Stromal cell of bone marrow (primary cell): Measurements from ENCODE around the gene NXNL1.
"Not testable (repeated sequence)": the region's sequence is repeated elsewhere in the genome, so short reads cannot be mapped to it uniquely, and the experiment has no call there.

ENCODE experiments used
- DNase-seq: peaks from one replicate; pipeline ENCODE4 v3.0.0-alpha.2; 2012; ENCODE audit warnings: low read depth

NXNL1 gene, protein sequence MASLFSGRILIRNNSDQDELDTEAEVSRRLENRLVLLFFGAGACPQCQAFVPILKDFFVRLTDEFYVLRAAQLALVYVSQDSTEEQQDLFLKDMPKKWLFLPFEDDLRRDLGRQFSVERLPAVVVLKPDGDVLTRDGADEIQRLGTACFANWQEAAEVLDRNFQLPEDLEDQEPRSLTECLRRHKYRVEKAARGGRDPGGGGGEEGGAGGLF

DNA sequence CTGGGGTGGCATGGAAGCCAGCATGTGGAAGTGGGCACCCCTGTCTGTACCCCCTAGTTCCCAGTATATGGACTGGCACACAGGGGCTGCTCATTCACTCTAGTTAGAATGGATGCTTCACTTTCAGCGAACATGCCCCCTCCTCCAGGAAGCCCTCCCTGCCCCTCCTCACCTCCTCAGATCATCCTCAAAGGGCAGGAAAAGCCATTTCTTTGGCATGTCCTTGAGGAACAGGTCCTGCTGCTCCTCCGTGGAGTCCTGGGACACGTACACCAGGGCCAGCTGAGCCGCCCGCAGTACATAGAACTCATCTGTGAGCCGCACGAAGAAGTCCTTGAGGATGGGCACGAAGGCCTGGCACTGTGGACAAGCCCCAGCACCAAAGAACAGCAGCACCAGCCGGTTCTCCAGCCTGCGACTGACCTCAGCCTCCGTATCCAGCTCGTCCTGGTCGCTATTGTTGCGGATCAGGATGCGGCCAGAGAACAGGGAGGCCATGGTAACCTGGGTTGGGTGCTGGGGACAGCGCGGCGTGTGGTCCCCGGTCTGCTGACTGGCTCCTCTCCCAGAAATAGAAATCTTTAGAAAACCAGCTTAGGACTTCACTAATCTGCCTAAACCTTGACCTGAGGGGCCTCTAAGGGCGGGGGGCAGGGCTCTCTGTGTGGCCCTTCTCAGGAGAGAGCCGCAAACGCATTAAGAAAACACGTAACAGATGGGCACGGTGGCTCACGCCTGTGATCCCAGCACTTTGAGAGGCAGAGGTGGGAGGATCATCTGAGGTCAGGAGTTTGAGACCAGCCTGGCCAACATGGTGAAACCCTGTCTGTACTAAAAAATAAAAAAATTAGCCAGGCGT is at the start of gene NXNL1:
Gene NXNL1 (minus strand): TSS at position 555 of the 859 bp plus-strand sequence. CDS start 57 bp downstream, at position 498.
- DNase-seq: no peak

DNA sequence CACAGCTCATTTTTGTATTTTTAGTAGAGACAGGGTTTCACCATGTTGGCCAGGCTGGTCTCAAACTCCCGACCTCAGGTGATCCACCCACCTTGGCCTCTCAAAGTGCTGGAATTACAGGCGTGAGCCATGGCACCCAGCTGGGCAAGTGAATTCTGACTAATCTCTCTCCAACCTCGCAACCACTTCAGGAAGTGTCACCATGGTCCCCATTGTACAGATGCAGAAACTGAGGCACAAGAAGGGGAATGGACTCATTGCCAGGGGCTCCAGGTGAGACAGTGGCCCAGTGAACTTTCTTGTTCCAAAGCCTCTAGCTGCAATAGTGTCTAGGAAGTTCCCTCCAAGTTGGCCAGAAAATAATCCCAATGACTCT is 47.8 kb upstream of the NXNL1 start:
- DNase-seq: not testable (repeated sequence)

DNA sequence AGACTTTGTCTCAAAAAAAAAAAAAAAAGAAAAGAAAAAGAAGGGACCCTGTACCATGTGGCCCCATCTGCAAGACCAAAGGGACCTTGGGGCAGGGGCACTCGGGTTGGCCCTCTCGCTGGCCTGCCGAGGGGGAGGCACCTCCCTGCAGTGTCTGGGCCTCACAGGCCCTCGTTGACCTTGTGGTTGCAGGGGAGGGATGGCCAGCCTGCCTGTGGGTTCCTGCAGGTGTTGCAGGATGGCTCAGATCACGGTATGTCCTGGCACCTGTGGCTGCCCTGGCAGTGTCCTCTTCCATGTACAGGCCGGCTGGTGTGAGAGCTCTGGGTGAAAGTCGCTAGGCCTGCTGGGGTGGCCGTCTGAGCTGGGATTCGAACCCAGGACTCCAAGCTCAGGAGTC is 46.0 kb upstream of the NXNL1 start:
- DNase-seq: no peak

DNA sequence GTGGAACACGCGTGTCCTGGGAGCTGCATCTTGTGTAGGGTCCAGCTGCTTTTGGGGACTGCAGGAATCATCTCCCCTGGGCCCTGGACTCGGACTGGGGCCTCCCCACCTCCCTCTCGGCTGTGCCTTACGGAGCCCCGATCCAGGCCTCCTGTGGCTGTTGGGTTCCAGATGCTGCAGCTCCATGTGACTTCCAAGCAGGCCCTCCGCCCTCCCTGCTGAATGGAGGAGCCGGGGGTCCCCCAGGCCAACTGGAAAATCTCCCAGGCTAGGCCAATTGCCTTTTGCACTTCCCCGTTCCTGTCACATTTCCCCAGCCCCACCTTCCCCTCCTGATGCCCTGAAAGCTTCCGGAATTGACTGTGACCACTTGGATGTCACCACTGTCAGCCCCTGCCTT is 44.5 kb upstream of the NXNL1 start:
- DNase-seq: no peak

DNA sequence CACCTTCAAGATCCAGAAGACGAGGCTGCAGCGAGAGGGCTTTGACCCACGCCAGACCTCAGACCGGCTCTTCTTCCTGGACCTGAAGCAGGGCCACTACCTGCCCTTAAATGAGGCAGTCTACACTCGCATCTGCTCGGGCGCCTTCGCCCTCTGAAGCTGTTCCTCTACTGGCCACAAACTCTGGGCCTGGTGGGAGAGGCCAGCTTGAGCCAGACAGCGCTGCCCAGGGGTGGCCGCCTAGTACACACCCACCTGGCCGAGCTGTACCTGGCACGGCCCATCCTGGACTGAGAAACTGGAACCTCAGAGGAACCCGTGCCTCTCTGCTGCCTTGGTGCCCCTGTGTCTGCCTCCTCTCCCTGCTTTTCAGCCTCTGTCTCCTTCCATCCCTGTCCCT is 43.7 kb upstream of the NXNL1 start:
- DNase-seq: no peak

DNA sequence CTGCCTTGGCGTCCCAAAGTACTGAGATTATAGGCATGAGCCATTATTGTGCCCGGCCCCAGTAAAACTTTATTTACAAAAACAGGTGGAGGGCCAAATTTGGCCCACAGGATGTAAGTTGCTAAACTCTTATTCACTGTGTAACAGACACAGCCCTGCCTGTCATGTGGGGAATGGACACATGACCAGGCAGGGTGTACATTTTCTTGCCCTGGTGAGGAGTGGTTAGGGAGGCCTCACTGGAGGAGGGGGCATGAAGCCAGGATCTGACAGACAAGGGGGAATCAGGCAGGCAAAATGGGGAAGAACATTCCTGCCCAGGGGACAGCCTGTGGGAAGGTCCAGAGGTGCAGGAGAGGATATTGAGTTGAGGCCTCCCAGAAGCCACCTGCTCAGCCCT is 43.3 kb upstream of the NXNL1 start:
- no peak for DNase-seq

DNA sequence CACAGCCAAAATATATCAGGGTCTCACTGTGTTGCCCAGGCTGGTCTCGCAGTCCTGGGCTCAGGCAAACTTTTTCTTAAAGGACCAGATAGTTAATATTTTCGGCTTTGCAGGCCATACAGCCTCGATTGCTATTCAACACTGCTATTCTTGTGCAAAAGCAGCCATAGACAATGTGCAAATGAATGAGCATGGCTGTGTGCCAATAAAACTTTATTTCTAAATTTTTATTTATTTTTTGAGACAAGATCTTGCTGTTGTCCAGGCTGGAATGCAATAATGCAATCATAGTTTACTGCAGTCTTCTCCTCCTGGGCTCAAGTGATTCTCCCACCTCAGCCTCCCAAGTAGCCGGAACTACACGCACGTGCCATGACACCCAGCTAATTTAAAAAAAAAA is 42.5 kb upstream of the NXNL1 start:
- no peak for DNase-seq

DNA sequence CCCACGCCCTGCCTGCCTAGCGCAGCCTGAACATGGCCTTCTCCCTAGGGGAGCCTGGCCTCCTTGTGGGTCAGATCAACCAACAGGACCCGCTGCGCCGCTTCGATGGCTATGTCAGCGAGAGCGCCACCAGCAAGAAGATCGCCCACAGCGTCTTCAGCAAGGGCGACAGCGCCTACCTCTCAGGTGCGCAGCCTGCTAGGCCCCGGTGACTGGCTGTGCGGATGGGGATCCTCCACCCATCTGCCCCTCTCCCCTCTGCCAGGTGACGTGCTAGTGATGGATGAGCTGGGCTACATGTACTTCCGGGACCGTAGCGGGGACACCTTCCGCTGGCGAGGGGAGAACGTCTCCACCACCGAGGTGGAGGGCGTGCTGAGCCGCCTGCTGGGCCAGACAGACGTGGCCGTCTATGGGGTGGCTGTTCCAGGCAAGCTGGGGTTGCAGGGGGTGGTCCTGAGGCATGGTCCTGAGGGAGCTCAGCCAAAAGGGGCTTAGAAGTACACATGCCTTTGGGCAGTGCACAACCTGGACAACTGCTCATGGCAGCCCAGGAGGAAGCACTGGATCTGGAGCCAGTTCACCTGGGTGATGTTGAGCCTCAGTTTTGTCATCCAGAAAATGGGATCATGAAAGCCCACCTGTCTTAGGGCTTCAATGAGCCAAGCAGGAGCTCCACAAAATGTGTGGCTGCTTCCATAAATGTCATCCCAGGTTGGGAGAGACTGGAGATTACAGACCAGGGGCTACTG is 39.9 kb upstream of the NXNL1 start:
- DNase-seq: no peak

DNA sequence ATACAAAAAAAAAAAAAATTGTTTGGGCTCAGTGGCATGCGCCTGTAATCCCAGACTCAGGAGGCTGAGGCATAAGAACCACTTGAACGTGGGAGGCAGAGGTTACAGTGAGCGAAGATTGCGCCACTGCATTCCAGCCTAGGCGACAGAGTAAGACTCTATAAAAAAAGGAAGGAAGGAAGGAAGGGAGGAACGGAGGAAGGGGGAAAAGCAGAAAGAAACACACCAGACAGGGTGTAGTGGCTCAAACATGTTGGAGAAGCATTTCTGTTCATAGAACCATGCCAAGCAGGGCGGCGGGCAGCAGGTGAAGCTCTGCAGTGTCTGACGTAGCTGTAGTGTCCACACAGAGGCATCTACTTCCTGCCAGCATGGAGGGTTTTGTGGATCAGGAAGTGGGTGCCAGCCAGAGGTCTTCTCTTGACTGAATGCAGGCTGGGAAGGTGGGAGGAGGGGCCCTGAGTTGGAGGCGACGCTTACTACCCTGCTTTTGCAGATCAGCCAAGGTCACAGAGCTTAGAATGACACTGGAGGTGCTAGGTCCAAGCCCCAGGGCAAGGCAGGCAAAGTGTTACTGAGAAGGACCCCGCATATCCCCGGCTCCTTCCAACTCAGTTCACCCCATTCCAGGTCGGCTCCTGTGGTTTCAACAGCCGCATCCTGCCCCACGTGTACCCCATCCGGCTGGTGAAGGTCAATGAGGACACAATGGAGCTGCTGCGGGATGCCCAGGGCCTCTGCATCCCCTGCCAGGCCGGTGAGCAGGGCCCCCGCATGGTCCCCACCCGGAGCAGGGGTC is 39.1 kb upstream of the NXNL1 start:
- DNase-seq: peak; percentile 50

DNA sequence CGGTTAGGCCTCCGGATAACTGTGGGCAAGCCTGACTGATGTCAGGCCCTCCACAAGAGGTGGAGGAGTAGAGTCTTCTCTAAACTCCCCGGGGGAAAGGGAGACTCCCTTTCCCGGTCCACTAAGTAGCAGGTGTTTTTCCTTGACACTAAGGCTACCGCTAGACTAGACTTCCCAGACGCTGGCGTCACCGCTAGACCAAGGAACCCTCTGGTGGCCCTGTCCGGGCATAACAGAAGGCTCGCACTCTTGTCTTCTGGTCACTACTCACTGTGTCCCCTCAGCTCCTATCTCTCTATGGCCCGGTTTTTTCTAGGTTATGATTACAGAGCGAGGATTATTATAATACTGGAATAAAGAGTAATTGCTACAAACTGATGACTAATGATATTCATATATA is 38.3 kb upstream of the NXNL1 start:
- not testable (repeated sequence) for DNase-seq

DNA sequence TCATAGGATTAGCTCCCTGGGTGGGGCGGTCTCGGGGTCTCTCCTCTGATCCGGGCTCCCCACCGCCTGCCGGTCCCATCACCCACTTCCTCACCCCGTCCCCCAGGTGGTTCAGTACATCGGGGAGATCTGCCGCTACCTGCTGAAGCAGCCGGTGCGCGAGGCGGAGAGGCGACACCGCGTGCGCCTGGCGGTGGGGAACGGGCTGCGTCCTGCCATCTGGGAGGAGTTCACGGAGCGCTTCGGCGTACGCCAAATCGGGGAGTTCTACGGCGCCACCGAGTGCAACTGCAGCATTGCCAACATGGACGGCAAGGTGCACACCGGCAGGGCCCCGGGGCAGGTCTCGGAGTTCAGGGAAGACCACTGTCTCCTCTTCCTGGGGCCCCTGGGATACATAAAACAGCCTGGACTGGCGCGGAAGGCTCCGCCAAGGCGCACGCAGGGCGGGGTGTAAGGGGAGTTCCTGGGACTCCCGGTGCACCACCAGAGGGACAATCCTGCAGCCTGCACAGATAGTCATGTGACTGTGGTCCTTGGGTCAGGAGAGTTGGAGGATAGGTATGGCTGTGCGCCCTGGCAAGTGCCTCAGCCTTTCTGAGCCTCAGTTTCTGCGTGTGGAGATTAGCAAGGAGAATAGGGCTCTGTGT is 36.5 kb upstream of the NXNL1 start:
- no peak for DNase-seq

DNA sequence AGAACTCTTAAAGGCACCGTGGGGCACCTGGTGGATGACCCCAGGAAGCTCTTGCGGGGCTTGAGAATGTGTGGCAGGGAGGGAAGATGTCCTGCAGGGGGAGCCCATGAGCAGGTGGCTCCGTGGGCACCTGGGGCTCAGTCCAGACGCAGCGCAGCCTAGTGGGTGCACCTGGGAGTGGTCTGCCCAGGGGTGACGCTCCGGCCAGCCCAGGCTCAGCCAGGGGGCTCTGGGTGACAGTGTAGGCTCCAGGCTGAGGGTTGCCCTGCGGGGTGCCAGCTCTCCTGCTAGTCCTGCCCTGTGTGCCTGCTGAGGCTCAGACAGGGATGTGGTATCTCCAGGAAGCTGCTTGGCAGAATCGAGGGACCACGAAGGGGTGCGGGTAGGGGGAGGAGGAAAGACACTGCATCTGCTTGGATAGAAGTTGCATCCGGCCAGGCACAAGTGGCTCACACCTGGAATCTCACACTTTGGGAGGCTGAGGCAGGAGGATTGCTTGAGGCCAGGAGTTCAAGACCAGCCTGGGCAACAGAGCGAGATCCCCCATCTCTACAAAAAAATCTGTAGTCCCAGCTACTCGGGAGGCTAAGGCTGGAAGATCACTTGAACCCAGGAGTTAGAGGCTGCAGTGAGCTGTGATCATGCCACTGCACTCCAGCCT is 35.7 kb upstream of the NXNL1 start:
- no peak for DNase-seq

DNA sequence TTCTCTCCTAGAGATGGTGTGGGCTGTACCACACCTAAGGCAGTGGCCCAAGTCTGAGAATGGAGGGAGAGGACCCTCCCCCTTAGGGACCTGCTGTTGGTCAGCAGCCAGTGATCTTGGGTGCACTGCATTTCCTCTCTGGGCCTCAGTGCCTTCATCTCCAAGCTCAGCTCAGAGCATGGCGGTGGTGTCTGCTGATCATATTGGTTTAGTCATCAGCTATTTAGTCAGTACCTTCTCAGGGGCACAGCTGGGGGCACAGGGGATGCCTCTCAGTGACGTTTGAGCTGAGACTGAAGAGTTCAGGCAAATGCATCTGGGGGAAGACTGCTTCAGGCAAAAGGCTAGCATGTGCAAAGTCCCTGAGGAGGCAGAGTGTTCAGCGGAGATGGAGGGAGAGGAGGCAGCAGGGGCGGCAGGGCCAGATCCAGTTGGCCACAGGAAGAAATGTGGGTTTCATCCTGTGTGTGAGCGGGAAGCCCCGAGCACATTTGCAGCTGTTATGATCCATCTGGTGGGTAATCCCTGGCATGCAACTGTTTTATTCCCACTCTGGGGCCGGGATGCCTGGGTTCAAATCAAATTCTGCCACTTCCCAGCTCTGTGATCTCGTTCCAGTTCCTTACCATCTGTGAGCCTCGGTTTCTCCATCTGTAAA is 35.0 kb upstream of the NXNL1 start:
- DNase-seq: no peak

DNA sequence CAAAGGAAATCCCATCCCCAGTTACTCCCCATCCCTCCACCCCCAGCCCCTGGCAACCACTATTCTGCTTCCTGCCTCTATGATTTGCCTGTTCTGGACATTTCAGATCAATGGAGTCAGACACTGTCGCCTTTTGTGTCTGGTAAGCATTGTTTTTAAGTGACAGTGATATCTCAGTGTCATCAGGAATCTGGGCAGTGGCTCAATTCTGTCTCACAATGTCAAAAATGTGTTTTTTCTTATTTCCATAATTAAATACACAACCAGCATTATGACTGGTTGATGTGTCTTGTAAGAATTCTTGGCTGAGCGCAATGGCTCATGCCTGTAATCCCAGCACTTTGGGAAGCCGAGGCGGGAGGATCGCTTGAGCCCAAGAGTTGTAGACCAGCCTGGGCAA is 30.6 kb upstream of the NXNL1 start:
- no peak for DNase-seq

DNA sequence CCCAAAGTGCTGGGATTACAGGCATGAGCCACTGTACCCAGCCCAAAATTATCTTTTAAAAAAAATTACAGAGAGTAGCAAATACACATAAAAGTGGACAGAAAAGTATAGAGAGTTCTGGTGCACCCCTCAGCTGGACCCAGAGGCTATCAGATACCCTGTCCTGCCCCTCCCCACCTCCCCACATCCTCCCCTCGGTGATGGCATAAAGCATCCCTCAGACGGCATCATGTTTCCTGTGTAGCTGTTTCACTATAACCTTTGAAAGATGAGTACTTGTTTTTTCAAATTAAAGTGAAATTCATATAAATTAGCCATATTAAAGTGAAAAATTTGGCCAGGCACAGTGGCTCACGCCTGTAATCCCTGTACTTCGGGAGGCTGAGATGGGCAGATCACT is 29.7 kb upstream of the NXNL1 start:
- DNase-seq: no peak

DNA sequence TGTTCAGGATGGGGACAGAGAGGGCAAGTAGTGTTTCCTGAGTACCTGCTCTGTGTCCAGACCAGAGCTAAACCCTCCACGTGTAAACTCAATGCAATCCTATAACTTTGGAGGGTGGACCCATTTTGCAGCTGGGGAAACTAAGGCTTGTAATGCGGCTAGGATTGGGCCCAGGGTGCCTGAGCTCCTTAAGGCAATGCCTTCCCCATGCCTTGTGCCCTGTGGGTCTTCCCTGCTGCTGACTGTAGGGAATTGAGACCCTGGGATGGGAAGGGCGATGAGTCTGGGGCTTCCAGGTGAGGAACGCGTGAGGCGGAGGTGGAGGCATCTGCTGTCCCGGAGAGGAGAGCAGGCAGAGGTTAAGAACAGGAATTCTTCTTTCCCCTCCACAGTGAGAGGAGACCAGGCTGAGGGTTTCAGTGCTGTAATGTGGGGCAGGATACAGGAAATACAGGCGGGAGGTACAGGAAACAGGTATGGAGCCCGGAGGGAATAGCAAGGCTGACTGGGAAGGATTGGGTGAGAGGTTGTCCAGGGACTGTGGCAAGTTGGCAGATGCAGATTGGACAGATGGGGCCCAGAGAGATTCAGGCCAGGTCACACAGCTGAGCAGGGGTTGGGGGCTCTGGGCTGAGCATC is 28.8 kb upstream of the NXNL1 start:
- no peak for DNase-seq

DNA sequence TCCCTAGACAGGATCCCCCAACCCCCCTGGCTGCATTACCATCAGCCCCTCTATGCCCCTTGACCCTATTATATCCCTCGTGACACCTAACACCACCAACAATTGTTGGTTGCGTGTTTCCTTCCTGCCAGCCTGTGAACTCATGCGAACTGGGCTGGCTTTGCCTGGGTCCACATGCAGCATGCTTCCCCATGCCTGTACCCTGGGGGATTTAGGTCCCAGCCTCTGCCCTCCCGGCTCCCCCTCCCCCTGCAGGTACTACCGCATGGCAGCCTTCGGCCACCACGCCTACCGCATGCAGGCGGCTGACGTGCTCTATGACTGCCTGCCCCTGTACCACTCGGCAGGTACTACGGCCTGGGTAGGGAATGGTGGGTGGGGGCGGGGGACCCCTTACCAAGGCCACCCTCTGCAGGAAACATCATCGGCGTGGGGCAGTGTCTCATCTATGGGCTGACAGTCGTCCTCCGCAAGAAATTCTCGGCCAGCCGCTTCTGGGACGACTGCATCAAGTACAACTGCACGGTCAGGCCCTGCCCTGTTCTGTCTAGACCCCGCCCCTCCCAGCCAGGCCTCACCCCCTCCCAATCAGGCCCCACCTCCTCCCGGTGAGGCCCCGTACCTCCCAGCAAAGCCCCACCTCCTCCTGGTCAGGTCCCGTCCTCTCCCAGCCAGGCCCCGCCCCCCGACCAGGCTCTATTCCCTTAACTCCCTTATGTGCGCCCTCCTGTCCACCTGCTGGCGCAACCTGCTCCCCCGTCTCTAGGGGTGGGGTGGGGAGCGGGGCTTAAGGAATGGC is 28.1 kb upstream of the NXNL1 start:
- no peak for DNase-seq

DNA sequence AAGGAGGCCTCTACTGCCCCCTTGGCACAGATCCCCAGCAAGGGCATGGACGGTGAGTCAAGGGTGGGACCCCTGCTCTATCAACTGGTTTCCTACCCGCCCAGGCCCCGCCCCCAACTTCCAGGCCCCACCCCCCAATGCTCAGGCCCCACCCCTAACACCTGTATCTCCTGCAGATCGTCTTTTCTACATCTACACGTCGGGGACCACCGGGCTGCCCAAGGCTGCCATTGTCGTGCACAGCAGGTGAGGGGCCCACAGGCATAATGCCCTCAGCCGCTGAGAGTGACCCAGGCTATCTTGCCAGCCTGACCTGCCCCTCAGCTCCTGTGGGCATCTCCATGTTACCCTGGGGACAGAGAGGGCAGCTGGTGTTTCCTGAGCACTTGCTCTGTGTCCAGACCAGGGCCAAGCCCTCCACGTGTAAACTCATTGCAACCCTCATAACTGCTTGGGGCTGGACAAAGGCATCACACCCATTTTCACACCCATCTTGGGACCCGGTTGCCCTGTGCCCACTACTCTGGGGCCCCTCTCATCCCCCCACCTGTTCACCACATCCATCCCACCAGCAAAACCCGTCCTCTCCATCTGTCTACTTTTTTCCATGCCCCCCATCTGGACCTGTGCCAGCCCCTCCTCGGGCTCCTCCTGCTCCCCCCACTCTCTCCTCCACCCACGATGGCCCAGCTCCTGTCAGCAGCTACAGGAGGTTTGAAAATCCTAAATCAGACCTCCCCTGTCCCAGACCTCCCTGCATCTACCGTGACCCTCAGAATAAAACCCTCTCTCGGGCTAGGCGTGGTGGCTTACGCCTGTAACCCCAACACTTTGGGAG is 26.8 kb upstream of the NXNL1 start:
- DNase-seq: no peak
